Stimulated activated CD4-positive, alpha-beta T cell treated with anti-CD3 and anti-CD28 coated beads, Interleukin-15, amount 100 ng/mL, for 24 hours (primary cell): ENCODE results near the gene RANBP1.
"Not testable (repeated sequence)": the region's sequence is repeated elsewhere in the genome, so short reads cannot be mapped to it uniquely, and the experiment has no call there.

Source experiments
- DNase-seq: peaks from one replicate; pipeline ENCODE4 v3.0.0-alpha.2; 2020

RANBP1 gene

DNA sequence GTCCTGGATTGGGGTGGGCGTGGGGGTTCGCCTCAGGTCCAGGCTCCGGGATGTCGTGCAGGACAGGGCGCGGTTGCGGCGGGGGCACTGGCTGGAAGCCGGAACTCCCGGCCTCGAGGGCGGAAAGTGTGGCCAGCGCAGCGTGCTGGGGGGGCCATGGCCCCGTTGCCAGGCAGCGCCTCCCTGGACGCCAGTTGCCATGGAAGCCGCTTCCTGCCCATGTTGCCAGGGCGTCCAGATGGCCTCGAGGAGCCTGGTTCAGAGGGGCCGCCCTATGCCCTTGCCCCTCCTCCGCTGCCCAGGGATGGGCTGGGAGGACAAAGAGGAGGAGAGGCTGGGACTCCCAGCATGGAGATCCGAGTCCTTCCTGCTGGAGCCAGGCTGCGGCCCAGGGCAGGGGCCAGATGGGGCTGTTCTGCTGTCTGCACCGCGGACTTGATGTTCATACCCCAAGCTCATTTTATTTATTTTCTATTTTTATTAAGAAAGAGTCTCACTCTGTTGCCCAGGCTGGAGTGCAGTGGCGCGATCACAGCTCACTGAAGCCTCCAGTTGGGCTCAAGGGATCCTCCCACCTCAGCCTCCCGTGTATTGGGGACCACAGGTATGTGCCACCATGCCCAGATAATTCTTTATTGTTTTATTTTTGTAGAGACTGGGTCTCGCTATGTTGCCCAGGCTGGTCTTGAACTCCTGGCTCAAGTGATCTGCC, 39.6 kb downstream of the RANBP1 start:
- DNase-seq: no peak

DNA sequence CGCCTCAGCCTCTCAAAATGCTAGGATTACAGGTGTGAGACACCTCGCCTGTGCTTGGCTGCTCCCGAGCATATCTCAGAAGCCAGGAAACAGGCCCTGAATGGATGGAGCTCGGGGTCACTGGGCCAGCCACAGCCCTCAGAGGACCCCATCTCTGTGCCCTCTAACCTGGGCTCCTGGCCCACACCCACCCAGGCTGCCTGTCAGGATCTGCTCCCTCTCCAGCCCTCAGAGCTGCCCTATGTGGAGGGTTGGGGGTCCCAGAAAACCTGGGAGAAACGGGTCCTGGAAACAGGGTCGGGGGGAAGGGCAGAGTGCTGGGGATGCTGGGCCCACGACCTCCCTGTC, 40.1 kb downstream of the RANBP1 start:
- no peak for DNase-seq

GRCh38 chr22:20156611-20157429, 40.9 kb downstream of the RANBP1 start:
- peak; percentile 90 for DNase-seq

GRCh38 chr22:20157430-20158183, 41.7 kb downstream of the RANBP1 start:
- DNase-seq: no peak

DNA sequence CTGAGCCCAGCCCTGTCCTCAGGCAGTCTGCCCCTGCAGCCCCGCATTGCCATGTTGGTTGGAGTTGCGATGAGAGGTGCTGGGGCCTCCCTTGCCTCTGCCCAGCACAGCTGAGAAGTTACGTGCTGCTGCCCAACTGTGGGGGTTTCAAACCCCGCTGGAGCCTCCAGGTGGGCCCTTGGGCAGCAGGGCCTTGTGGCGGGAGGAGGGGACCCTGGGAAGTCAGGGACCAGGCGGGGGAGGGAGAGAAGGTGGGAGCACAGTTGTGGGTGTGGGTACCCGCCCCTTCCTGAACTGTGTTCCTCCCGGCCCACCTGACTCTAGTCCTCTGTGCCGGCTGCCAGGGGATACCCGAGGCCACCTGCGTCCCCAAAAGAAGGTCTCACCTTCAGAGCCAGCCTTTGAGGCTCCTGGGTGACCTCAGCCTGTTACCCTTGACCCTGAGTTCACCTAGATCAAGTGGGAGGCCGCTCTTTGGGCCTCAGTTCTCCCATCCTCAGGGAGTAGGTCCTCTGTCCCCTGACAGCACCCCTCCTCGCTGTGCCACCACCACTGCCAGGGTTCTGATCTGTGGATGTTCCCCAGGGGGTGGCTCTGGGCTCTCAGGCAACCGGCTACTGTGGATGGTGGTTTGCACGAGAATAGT, 42.6 kb downstream of the RANBP1 start:
- DNase-seq: no peak

DNA sequence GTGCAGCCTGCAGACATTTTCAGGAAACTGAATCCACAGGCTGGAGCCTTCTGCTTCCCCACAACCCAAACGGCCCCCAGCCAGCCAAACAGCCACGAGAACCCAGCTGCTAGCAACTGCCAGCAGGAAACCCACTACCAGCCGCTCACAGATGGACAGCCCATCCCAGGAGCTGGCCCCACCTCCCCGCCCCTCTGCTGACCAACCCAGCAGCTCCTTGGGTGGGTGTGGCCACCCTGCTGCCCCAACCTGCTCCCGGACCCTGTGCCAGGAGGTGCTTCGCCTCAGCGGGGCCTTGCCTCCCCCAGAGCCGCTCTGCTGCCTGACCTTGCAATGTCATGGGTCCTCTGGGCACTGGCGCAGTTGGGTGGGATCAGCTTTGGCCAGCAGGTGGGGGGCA, 43.2 kb downstream of the RANBP1 start:
- DNase-seq: no peak

GRCh38 chr22:20159531-20159930, 43.6 kb downstream of the RANBP1 start:
- DNase-seq: not testable (repeated sequence)

GRCh38 chr22:20160041-20160440, 44.1 kb downstream of the RANBP1 start:
- DNase-seq: no peak

DNA sequence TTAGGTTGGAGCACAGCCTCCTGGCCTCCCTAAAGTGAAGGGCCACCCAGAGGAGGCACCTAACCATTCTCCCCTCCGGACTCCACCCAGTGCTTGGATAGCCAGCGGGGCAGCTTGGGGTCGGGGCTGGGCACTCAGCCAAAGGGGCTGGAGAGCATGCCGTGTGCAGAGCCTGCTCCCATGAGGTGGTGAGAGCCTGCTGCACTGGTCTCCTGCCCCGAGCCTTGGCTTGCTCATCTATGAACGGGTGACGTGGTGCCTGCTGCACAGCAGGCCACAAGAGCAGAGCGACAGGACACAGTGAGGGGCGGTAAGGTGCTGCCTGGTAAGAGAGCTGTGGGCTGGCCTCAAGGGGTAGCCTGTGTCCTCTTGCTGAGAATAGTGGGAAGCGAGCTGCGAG, 49.0 kb downstream of the RANBP1 start:
- DNase-seq: no peak

DNA sequence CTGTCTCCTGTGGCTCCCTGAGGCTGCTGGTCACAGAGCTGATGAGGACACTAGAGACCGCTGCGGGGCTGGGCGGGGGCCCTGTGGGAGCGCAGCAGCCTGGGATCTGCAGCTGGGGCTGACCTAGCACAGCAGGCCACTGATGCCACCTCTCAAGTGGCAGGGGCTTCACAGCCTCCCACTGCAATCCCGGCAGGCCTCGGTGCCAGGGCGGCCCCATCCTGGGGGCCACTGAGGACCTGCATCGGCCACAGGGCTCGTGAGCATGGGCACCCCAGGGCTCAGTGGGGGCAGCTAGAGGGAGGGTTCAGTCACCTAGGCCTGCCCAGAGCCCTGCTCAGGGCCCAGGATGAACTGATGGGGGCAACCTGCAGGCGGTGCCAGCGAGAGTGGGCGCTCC, 49.5 kb downstream of the RANBP1 start:
- no peak for DNase-seq

DNA sequence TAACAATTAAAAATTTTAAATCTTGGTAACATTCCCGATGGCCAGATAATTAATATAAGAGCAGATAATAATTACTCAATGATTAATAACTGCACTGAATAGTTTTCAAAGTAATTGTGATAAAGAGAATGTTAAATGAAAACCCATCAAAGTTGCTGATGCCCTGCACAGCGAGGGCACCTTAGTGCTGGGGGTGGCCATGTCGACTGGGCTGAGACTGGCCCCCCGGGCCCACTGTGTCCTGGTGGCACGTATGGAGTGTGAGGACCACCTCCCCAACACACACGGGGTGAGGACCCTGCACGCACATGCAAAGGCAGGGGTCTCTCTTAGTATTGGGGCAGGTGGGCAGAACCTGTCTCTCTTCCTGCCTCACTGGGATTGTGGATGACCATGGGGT, 50.0 kb downstream of the RANBP1 start:
- DNase-seq: no peak

- DNase-seq: no peak
Measured at GRCh38 chr22:20166703-20167102, 50.8 kb downstream of the RANBP1 start.

DNA sequence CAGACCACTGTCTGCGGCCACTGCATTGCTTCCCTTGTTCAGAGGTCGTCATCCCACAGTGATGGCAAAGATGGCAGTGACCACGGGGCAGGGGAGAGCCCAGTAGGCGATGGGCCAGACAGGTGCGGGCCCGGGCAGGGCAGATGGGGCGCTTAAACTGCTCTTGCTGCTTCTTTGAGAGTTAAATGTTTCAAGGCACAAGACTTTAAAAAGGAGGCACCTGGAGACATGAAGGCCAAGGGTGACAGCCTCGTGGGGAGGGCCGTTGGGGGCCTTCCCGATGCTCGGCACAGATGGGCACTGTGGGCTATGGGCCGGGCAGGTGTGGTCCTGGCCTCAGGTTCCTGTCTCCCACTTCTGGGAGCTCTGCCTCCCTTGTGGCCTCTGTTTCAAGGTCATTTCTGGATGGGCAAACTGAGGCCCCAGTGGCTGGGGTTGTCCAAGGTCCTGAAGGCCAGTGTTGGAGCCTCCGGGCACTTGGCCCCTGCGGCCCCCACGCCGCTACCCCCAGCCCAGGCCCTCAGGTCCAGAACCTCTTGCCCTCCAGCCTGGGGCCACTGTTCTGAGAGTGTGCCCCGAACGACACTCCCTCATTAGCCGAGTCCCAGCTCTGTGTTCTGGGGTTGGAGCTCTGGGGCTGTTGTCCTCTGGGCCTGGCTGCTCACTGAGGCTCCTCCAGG, 51.9 kb downstream of the RANBP1 start:
- no peak for DNase-seq

- DNase-seq: no peak
Measured at GRCh38 chr22:20169253-20169822, 53.4 kb downstream of the RANBP1 start.

DNA sequence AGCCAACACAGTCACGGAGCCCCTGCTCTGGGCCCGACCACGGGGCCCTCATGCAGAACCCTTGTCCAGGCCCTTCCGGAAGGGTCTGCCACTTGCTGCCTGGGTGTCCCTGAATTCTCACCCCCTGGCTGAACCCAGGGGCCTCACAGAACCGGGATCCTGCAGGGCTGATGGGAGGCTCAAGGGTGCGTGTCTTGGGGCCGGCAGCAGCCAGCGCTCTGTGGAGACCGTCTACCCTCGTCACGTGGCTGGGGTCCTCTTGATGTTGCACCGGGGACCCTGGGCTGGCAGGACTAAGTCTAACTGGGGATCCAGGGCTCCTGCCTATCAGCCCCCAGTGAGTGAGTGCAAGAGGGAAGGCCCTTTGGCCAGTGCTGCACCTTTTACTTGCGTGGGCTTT, 54.3 kb downstream of the RANBP1 start:
- DNase-seq: no peak

- no peak for DNase-seq
Measured at GRCh38 chr22:20171288-20172140, 55.6 kb downstream of the RANBP1 start.

DNA sequence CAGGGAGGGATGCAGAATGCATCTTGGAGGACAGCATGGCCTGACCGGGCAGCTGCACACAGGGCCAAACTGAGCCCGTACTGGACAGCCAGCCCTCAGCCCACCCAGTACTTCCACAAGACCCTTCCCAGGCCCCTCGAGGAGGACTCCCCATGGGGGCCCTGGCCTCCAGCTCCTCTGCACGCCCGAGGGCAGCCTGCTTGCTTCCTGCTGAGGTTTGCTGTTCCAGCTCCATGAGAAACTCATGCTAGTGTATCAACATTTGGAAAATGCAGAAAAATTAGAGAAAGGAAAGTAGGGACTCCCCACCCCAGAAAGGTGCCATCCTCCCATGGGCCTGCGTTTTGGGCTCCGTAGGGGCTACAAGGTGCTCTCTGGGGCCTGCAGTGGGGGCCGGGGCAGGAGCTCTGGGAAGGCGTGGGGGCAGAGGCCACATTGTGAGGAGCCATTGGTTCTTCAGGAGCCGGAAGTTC, 56.3 kb downstream of the RANBP1 start:
- DNase-seq: no peak

- no peak for DNase-seq
Measured at GRCh38 chr22:20173246-20173645, 57.3 kb downstream of the RANBP1 start.

GRCh38 chr22:20173772-20174171, 57.9 kb downstream of the RANBP1 start:
- no peak for DNase-seq

- DNase-seq: no peak
Measured at GRCh38 chr22:20174785-20175596, 59.1 kb downstream of the RANBP1 start.

DNA sequence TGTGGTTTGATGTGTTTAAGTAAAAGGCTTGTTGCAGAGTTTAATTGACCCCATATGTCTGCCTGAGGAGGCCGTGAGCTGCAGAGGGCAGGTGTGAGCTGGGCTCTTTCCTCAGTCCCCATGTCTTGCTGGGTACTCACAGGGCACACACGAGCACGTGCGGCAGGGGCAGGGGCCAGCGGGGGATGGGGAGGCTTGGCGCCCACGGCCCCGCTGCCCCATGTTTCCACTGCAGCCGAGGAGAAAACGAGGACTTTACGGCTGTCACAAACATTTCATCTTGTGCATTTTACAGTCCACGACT, 59.6 kb downstream of the RANBP1 start:
- no peak for DNase-seq
